Activated CD4-positive, alpha-beta T cell treated with anti-CD3 and anti-CD28 coated beads for 4 hours (primary cell): Measurements from ENCODE around the gene CHST11.

Experiments used
- DNase-seq, 2 donors: peaks; one replicate each; pipeline ENCODE4 v3.0.0-alpha.2; 2020

Gene CHST11

GRCh38 chr12:104707794-104708558 is 251.2 kb downstream of the CHST11 start:
- no peak for DNase-seq

DNA sequence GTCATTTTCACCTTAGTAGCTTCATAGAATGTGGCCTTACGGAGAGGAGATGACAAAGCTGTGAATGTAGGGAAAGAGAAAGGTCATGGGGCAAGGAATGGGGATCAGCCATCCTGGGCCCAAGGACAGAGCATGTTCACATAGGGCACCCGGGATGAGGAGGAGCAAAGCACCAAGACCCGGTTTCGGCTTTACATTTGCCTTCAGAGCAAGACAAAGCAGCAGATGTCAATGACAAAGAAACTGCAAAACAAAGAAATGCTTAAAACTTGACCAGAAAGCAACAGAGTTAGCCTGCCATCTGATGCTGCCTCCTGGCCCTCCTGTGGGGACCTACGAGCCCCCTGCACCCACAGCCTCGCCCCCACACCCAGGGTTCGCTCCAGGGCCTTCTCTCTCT is 252.1 kb downstream of the CHST11 start:
- DNase-seq = no peak

DNA sequence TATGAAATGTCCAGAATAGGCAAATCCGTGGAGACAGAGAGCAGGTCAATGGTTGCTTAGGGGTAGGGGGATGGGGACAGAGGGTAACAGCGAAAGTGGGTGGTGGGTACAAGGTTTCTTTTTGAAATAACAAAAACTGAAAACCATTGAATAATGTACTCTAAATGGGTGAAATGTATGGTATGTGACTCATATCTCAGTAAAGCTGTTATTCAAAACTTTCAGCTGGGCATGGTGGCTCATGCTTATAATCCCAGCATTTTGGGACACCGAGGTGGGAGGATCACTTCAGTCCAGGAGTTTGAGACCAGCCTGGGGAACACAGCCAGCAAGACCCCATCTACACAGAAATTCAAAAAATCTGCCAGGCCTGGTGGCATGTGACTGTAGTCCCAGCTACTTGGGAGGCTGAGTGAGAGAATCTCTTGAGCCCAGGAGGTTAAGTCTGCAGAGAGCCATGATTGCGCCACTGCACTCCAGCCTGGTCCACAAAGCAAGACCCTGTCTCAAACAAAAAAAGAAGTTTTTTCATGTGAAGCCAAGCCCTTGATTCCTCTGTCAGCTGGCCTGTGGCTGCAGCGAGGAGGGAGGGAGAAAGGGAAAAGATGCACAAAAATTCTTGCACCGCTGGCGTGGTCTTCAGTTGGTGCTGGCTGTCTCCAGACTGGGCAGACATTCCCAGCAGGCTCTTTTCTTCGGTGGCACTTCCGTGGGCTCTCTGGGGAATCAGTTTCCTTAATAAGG is 253.1 kb downstream of the CHST11 start:
- DNase-seq = no peak

- DNase-seq = no peak
These were observed 254.4 kb downstream of the CHST11 start for GRCh38 chr12:104710940-104711689.

GRCh38 chr12:104712477-104712876 is 255.7 kb downstream of the CHST11 start:
- DNase-seq = no peak

- DNase-seq = no peak
These were observed 256.2 kb downstream of the CHST11 start for GRCh38 chr12:104712968-104713367.

- no peak for DNase-seq
These were observed 256.7 kb downstream of the CHST11 start for GRCh38 chr12:104713444-104713843.

DNA sequence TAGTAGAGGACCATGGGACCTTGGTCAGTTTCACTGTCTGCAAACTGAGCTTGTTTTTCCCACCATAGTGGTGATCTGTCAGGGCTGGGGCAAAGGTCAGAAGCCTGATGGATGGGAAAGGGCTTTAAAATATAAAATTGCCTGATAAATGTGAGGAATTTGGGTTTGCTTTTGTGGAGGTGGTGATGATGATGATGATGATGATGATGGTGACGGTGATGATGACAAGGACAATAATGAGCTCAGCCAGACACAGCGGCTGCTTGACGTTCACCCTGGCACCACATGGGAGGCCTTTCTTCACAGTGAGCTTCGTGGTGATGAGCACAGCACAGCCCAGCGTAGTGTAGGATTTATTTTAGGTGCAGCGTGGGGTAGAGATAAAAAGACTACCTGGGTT is 257.6 kb downstream of the CHST11 start:
- no peak for DNase-seq

GRCh38 chr12:104716172-104716571 is 259.4 kb downstream of the CHST11 start:
- no peak for DNase-seq

DNA sequence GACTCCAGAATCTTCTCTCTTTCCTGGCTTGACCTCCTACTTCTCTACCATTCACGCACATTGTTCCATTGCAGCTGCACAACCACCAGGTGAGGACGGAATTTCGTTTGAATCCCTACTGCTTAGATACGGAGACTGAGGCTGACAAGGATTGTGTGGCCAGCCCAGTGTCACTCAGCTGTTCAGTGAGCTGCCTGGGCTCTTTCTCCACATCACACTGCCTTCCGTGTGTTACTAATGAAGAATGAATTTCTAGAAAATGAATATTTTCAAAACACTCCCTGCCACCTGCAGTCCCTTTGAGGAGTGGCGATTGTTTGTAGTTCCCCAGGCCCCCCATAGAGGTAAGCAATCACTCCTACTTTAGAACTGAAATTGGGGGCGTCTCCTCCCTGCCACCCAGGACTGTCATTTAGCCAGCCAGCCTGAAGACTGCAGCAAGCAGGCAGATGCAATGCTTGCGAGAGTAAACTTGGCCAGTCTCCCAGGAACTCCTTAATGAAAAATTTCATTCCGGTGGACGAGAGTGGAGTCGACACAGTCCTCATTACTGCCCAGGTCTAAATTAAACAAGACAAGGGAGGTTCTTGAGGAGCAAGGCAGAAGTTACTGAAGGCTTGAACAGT is 261.7 kb downstream of the CHST11 start:
- DNase-seq = no peak

- no peak for DNase-seq
These were observed 263.1 kb downstream of the CHST11 start for GRCh38 chr12:104719700-104720338.

DNA sequence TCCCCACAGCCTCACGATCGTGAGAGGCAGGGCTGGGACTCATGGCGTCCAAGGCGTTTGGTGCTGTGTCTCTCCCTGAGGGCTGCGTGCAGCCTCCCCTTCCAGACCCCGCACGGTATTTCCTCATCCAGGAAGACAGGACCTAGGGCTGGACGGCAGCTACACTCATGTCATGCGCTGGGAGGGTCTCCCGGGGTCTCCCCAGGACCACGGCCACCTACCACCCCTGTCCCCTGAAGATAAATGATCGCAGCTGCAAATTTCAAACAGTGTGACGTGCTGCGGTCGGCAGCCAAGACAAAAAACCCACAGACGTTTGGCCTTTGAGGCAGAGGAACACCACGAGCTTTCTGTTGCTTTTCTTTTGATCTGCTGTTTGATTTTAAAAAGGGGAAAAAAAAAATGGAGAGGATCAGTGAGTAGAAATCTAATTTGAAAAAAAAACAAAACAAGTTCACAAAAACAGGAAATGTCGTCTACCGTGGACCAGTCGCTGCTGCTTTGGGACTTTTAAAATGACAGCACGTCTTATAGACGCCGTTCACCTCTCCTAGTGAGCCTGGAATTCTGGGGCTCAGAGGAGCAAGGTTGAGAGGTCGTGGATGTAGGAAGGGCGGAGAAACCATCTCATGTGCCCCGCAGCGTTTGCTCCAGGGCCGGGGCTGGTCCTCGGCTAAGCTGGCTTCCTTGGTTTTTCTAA is 263.7 kb downstream of the CHST11 start:
- peak; percentile 54 to 60 for DNase-seq

- no peak for DNase-seq
These were observed 264.3 kb downstream of the CHST11 start for GRCh38 chr12:104721039-104721405.

DNA sequence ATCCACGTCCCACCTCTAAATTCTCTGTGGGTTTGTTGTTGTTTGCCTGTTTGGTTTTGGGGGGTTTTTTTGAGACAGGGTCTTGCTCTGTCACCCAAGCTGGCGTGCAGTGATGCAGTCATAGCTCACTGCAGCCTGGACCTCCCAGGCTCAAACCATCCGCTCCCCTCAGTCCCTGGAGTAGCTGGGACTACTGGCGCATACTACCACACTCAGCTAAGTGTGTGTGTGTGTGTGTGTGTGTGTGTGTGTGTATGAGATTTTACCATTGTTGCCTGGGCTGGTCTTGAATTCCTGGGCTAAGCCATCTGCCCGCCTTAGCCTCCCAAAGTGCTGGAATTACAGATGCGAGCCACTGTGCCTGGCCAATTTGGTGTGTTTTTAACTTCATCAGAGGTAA is 265.2 kb downstream of the CHST11 start:
- DNase-seq = no peak

- DNase-seq = no peak
These were observed 266.1 kb downstream of the CHST11 start for GRCh38 chr12:104722601-104723534.

- DNase-seq = no peak
These were observed 267.1 kb downstream of the CHST11 start for GRCh38 chr12:104723895-104724294.

DNA sequence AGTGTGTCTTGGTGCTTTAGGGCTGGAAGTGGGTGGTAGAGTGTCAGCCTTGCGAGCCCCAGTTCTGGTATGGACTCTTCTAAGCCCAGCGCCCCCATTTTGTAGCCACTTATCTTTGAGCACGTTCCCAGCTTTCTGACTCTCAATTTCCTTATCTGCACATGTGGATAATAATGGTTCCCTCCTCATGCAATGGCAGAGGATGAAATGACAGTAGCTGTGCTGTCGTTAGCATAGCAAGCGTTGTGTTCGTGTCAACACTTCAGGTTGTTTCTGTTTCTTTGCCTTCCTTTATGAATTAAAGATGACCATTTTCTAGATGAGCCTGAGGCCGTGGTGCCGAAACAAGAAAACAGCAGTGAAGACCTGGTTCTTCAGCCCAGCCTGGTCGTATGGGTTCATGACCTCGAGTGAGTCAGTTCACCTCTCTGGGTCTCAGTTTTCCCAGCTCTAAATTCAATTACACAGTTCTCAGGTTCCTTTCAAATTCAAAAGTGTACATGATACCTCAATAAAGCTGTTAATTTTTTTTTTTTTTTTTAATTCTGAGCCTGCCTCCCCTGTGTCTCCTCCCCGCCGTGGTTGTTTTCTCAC is 268.3 kb downstream of the CHST11 start:
- no peak for DNase-seq

DNA sequence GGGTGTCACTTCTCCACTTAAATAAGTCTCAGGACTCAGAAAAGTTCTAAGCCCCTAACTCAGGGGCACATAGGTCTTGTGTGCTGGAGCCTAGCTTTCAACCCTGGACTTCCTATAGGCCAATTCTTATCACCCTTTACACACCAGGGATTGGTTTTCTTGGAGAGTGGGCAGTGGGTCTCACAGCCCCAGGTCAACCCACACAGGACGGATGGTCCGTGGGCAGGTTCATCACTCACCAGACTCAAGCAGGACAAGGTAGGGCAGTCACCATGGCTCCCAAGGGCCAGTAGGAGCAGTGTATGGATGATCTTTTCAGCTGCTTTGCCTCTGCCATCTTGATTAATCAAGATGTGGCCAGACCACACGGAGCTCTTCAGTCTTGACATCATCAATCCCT is 268.9 kb downstream of the CHST11 start:
- DNase-seq = no peak

GRCh38 chr12:104727726-104728465 is 271.1 kb downstream of the CHST11 start:
- no peak for DNase-seq

DNA sequence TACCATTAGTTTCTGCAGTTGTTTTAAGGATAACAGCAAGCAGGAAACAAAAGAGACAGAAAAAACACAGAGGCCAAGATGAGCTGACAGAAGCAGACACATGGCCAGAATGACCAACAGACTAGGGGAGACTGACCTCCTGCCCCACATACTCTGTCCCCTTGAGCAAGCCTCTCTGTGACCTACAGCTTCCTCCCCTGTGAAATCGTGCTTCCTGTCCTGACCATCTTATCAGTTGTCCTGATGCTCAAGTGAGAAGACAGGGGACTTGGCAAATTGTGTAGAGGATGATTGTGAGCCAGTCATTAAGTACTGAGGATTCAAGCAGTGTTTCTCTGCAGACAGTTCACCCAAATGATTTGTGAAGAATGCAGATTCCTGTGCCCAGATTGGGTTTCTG is 272.3 kb downstream of the CHST11 start:
- no peak for DNase-seq
